ENCODE data around the gene EIF4E2. TPM values are rescaled to one million over a fixed set of nuclear protein-coding genes. Genes with fewer than 3 reads are reported as not detected.

EIF4E2 gene
- total and polyA plus RNA-seq, 2 of the 13 experiments (the other 11 are each of a cell fraction or from before 2014, with no cell fraction given), result 25.0 to 101 TPM

DNA sequence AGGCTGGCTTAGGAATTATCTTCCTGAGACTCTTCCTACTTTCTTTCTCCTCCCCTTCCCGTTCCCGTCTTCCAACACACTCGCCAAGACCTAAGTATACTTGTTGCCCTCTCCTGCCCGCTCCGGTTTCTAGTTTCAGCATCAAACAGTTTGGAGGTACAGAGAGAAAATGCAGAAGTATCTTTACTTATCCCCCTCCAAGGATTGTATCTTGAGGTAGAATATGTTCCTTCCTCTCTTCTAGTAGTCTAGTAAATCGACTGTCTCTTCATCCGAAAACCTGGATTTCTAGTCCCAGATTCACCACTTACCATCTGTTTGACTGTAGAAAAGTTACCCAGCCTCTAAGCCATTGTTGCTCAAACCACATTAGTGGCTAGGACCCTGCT, 755 bp downstream of the EIF4E2 start (continued):
- TF ChIP-seq, protein P1, sequence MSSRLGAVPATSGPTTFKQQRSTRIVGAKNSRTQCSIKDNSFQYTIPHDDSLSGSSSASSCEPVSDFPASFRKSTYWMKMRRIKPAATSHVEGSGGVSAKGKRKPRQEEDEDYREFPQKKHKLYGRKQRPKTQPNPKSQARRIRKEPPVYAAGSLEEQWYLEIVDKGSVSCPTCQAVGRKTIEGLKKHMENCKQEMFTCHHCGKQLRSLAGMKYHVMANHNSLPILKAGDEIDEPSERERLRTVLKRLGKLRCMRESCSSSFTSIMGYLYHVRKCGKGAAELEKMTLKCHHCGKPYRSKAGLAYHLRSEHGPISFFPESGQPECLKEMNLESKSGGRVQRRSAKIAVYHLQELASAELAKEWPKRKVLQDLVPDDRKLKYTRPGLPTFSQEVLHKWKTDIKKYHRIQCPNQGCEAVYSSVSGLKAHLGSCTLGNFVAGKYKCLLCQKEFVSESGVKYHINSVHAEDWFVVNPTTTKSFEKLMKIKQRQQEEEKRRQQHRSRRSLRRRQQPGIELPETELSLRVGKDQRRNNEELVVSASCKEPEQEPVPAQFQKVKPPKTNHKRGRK (CRISPR knock-in tag; IDR thresholded peaks at IDR 0.05), result no peak
- TF ChIP-seq GPN1 (CRISPR knock-in tag; IDR thresholded peaks at IDR 0.05; ENCODE audit: borderline replicate concordance), result no peak
- TF ChIP-seq, protein P2, sequence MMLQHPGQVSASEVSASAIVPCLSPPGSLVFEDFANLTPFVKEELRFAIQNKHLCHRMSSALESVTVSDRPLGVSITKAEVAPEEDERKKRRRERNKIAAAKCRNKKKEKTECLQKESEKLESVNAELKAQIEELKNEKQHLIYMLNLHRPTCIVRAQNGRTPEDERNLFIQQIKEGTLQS (CRISPR knock-in tag; IDR thresholded peaks at IDR 0.05), result no peak
- TF ChIP-seq, protein P3, sequence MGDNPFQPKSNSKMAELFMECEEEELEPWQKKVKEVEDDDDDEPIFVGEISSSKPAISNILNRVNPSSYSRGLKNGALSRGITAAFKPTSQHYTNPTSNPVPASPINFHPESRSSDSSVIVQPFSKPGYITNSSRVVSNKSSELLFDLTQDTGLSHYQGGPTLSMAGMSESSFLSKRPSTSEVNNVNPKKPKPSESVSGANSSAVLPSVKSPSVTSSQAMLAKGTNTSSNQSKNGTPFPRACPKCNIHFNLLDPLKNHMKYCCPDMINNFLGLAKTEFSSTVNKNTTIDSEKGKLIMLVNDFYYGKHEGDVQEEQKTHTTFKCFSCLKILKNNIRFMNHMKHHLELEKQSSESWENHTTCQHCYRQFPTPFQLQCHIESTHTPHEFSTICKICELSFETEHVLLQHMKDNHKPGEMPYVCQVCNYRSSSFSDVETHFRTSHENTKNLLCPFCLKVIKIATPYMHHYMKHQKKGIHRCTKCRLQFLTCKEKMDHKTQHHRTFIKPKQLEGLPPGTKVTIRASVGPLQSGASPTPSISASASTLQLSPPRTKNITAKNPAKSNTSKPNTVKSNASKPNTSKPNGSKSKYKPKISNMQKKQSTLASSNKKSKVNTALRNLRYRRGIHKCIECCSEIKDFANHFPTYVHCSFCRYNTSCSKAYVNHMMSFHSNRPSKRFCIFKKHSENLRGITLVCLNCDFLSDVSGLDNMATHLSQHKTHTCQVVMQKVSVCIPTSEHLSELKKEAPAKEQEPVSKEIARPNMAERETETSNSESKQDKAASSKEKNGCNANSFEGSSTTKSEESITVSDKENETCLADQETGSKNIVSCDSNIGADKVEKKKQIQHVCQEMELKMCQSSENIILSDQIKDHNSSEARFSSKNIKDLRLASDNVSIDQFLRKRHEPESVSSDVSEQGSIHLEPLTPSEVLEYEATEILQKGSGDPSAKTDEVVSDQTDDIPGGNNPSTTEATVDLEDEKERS (CRISPR knock-in tag; IDR thresholded peaks at IDR 0.05), result no peak
- no peak for TF ChIP-seq NFIC (IDR thresholded peaks at IDR 0.05; ENCODE audit: low read length)
- no peak for TF ChIP-seq HMG20A (CRISPR knock-in tag; IDR thresholded peaks at IDR 0.05; ENCODE audit: borderline replicate concordance)

DNA sequence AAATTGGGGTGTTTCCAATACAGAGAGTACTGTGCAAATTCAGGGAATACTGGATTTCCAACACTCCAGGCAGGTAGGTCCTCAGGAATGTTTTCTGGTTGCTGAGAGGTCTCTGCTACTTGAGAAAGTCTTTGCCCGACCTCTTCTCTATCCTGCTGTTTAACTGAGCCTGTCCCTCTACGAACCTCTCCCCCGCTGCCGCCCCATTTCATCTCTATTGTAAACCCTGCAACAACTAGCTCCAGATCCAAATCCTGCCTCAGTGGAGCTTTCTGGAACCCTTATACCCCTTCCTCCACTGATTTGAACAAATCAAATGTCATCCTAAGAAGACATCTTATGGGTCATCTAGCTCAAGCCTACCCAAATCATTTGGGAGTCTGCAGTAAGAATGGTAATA, 1.3 kb downstream of the EIF4E2 start:
- H3K36me3 ChIP-seq (replicated peaks in 1 of 2; ENCODE audit: control insufficient read depth in 1 of 2, insufficient read depth in 2 of 2, low read length in 2 of 2), result peaks cover 6 to 27% of the 10 kb centered on the region in 2 experiments; a peak in 4 of 5 replicates
- no peaks in the 10 kb centered on the region; a peak in 1 of 5 replicates for H3K27me3 ChIP-seq (ENCODE audit: control insufficient read depth in 1 of 2, insufficient read depth in 2 of 2, low read length in 2 of 2)
- H3K4me3 ChIP-seq (replicated peaks in 1 of 3; ENCODE audit: insufficient read depth in 1 of 3, low read depth in 2 of 3, low read length in 3 of 3), result peak overlapping the region; percentile 73 to 85 (median 85)
- whole genome bisulfite sequencing (ENCODE audit: low lambda C conversion rate), result 92% methylated on average over 4 of the region's 4 CpGs
- peak overlapping the region; percentile 85 for H3K4me2 ChIP-seq (ENCODE audit: low read depth, low read length)
- DNase-seq (ENCODE audit: low spot score), result no peak
- no peak for FAIRE-seq
- peak overlapping the region; percentile 95 for H3K27ac ChIP-seq (ENCODE audit: extremely low read length, insufficient read depth, low read length)
- peaks cover 9% of the 10 kb centered on the region; the same call in 1 of the 2 replicates for H3K9me3 ChIP-seq (ENCODE audit: low read length)
- no peak for ATAC-seq
- intact Hi-C loops (cut with micrococcal nuclease; ENCODE audit: unreplicated experiment) (loop anchor here (5.0 kb wide), 1 partner anchor 764 kb away; the partner anchor contains the start of gene COPS7B), in situ Hi-C loops (cut with HindIII; ENCODE audit: extremely low pct_ligation_motif_present, low pct_unique_long_range_greater_than_20kb) (no loop called here)
- peaks cover 66% of the 10 kb centered on the region for H3K79me2 ChIP-seq (ENCODE audit: insufficient read depth, low read length)
- H4K20me1 ChIP-seq (ENCODE audit: insufficient read depth, low read length), result no peaks in the 10 kb centered on the region
- no peak overlapping the region for H2AFZ ChIP-seq (ENCODE audit: low read length)
- CTCF ChIA-PET (ENCODE audit: low intra/inter-chr PET ratio, low total read pairs), result no interaction called here
- peak overlapping the region; percentile 94 for H3K9ac ChIP-seq (ENCODE audit: insufficient read depth, low read depth, low read length)
- peaks cover 58% of the 10 kb centered on the region for H3K4me1 ChIP-seq (ENCODE audit: insufficient read depth, low read length)
- no TSS peak for BruUV-seq (replicated peaks)
- POLR2A ChIA-PET, result no interaction called here
- TF ChIP-seq MLLT10 (CRISPR knock-in tag; IDR thresholded peaks at IDR 0.05) (no peak), TGIF2 (CRISPR knock-in tag; IDR thresholded peaks at IDR 0.05) (no peak), ZNF563 (CRISPR knock-in tag; IDR thresholded peaks at IDR 0.05) (no peak), POLR2AphosphoS5 (IDR thresholded peaks at IDR 0.05; ENCODE audit: low read depth, low read length) (no peak), ZNF256 (CRISPR knock-in tag; conservative IDR thresholded peaks at IDR 0.05) (no peak), EP300 (IDR thresholded peaks at IDR 0.05; ENCODE audit: low read depth in 2 of 2, low read length in 2 of 2) (no peak), EP300 (CRISPR knock-in tag; IDR thresholded peaks at IDR 0.05; ENCODE audit: borderline replicate concordance) (no peak), EED (CRISPR knock-in tag; IDR thresholded peaks at IDR 0.05) (no peak), ZNF350 (CRISPR knock-in tag; IDR thresholded peaks at IDR 0.05; ENCODE audit: borderline replicate concordance, low read depth) (no peak), SCMH1 (CRISPR knock-in tag; IDR thresholded peaks at IDR 0.05; ENCODE audit: borderline replicate concordance) (no peak)
- TF ChIP-seq, protein P4, sequence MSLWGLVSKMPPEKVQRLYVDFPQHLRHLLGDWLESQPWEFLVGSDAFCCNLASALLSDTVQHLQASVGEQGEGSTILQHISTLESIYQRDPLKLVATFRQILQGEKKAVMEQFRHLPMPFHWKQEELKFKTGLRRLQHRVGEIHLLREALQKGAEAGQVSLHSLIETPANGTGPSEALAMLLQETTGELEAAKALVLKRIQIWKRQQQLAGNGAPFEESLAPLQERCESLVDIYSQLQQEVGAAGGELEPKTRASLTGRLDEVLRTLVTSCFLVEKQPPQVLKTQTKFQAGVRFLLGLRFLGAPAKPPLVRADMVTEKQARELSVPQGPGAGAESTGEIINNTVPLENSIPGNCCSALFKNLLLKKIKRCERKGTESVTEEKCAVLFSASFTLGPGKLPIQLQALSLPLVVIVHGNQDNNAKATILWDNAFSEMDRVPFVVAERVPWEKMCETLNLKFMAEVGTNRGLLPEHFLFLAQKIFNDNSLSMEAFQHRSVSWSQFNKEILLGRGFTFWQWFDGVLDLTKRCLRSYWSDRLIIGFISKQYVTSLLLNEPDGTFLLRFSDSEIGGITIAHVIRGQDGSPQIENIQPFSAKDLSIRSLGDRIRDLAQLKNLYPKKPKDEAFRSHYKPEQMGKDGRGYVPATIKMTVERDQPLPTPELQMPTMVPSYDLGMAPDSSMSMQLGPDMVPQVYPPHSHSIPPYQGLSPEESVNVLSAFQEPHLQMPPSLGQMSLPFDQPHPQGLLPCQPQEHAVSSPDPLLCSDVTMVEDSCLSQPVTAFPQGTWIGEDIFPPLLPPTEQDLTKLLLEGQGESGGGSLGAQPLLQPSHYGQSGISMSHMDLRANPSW (CRISPR knock-in tag; IDR thresholded peaks at IDR 0.05; ENCODE audit: borderline replicate concordance), result no peak

Measured in HepG2 (cell line).